Fibroblast of lung (primary cell): ENCODE results near the gene DNAJA1. TPM values are rescaled to one million over a fixed set of nuclear protein-coding genes. Genes with fewer than 3 reads are reported as not detected.

Experiments
- DNase-seq, 2 donors: peaks; one replicate each; pipeline versions ENCODE4 v3.0.0 to v3.0.0-alpha.2; 2010; ENCODE audit warnings: low read depth in 2 of 2
- H2AFZ ChIP-seq: 2 replicates; pipeline ENCODE4 v1.5.1; 2012; ENCODE audit warnings: low read length, control low read depth, inconsistent platforms
- H3K27ac ChIP-seq: 2 replicates; pipeline ENCODE4 v1.5.1; 2011; ENCODE audit warnings: low read length, control low read depth; ENCODE audit not compliant: insufficient read depth
- H3K27me3 ChIP-seq: 2 replicates; pipeline ENCODE4 v1.5.1; 2011; ENCODE audit warnings: mild to moderate bottlenecking, low read length; ENCODE audit not compliant: control insufficient read depth, insufficient read depth
- H3K36me3 ChIP-seq: 2 replicates; pipeline ENCODE4 v1.5.1; 2011; ENCODE audit warnings: low read length; ENCODE audit not compliant: control insufficient read depth, insufficient read depth
- H3K4me1 ChIP-seq: 2 replicates; pipeline ENCODE4 v1.5.1; 2011; ENCODE audit warnings: low read length; ENCODE audit not compliant: control insufficient read depth, insufficient read depth; ENCODE audit errors: extremely low read depth
- H3K4me2 ChIP-seq: 2 replicates; pipeline ENCODE4 v1.5.1; 2011; ENCODE audit warnings: low read length, control low read depth; ENCODE audit not compliant: insufficient read depth; ENCODE audit errors: extremely low read depth
- H3K4me3 ChIP-seq, 4 experiments: fragments of 200-600 bp in 1 of 4; sonication (generic) in 1 of 4; replicated peaks in 1 of 4; 2 replicates each; pipeline ENCODE4 v1.5.1; 2011 to 2016; ENCODE audit warnings: low read length in 4 of 4, low read depth in 3 of 4, mild to moderate bottlenecking in 3 of 4, control low read depth in 2 of 4, inconsistent platforms in 1 of 4, mixed read lengths in 1 of 4; ENCODE audit not compliant: insufficient read depth in 1 of 4; ENCODE audit errors: control extremely low read depth in 1 of 4
- H3K79me2 ChIP-seq: 2 replicates; pipeline ENCODE4 v1.5.1; 2012; ENCODE audit warnings: mild to moderate bottlenecking, low read length, inconsistent platforms; ENCODE audit not compliant: control insufficient read depth, insufficient read depth
- H3K9ac ChIP-seq: 2 replicates; pipeline ENCODE4 v1.5.1; 2011; ENCODE audit warnings: mild to moderate bottlenecking, low read length, control low read depth; ENCODE audit not compliant: insufficient read depth
- H3K9me3 ChIP-seq: 2 replicates; pipeline ENCODE4 v1.5.1; 2012; ENCODE audit warnings: low read depth, low read length; ENCODE audit not compliant: control insufficient read depth, insufficient read depth
- H4K20me1 ChIP-seq: 2 replicates; pipeline ENCODE4 v1.5.1; 2011; ENCODE audit warnings: low read length; ENCODE audit not compliant: control insufficient read depth, insufficient read depth; ENCODE audit errors: extremely low read depth
- CTCF ChIP-seq, 2 donors: IDR thresholded peaks in 1 of 2; conservative IDR thresholded peaks in 1 of 2; 1 replicate in 1 of 2; 2 replicates in 1 of 2; pipeline ENCODE4 v1.5.1; 2011 to 2012; ENCODE audit warnings: low read length in 2 of 2, control low read depth in 1 of 2, inconsistent platforms in 1 of 2, low read depth in 1 of 2, mild to moderate bottlenecking in 1 of 2
- EZH2 ChIP-seq: IDR thresholded peaks from 2 replicates; pipeline ENCODE4 v1.5.1; 2012; ENCODE audit warnings: low read length, control low read depth, mild to moderate bottlenecking; ENCODE audit errors: missing control alignments
- polyA plus RNA-seq, 2 donors: library from polyadenylated mRNA; depleted of rRNA in 1 of 2; stranded (reverse) in 1 of 2; unstranded in 1 of 2; fragments of >200 nt; gene quantifications; 2 replicates each; pipeline ENCODE4 v1.2.1, GENCODE V29; 2011 to 2012; ENCODE audit warnings: missing spikeins in 1 of 2
- total RNA-seq: library from RNA; depleted of rRNA; stranded (reverse); fragments of >200 nt; gene quantifications from 2 replicates; pipeline ENCODE4 v1.2.1, GENCODE V29; 2014

DNAJA1 gene
- total and polyA plus RNA-seq, 2 donors (not counting 1 experiment from before 2014, with no cell fraction given) = 116 to 163 TPM

GRCh38 chr9:33080534-33080933 is 55.5 kb downstream of the DNAJA1 start:
- peaks cover 9% of the 10 kb centered on the region for H3K79me2 ChIP-seq
- DNase-seq = no peak
- no peak overlapping the region for H3K27ac ChIP-seq
- H3K9me3 ChIP-seq = no peaks in the 10 kb centered on the region
- H3K27me3 ChIP-seq = no peaks in the 10 kb centered on the region
- no peaks in the 10 kb centered on the region for H3K4me1 ChIP-seq
- no peaks in the 10 kb centered on the region for H4K20me1 ChIP-seq
- peak overlapping the region in 2 of 4 experiments; percentile 50 to 54 for H3K4me3 ChIP-seq
- no peak for TF ChIP-seq CTCF (conservative IDR thresholded peaks at IDR 0.05 in 1 of 2, IDR thresholded peaks at IDR 0.05 in 1 of 2; ENCODE audit: low read depth in 1 of 2, low read length in 2 of 2)
- no peak for TF ChIP-seq EZH2
- no peak overlapping the region for H3K9ac ChIP-seq
- no peaks in the 10 kb centered on the region for H3K36me3 ChIP-seq
- peak overlapping the region; percentile 46 for H2AFZ ChIP-seq
- peak overlapping the region; percentile 51 for H3K4me2 ChIP-seq

DNA sequence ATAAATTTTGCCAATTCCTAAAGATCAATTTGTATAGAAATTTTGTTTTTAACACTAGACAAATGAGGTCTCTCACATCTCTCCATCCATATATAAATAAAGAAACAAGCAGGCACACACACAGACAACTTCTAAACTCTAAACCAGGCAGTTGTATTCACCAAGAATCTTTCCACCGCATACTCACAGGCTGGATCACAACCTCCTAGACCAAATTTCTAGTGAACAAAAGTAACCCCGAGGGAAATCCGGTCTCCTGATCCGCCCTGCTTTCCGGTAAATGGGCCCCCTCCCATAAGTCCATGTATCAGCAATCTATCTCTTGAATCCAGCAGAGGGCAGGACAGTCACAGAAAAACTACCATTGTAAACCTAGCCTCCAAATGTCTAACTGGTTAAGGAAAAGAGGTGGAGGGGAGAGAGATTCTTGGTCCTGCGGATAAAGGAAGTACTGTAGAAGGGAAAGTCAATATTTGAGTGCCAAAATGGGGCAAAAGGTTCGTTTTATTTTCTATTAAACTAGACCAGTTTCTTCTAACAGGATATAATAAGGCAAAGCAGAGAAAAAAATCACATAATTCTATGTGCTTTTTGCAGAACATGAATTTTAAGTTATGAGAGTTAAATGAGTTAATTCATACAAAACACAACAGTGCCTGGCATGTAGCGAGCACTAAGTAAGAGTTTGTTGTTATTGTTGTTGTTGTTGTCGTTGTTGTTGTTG is 56.2 kb downstream of the DNAJA1 start:
- H3K9ac ChIP-seq = no peak overlapping the region
- H3K27ac ChIP-seq = no peak overlapping the region
- no peaks in the 10 kb centered on the region for H3K27me3 ChIP-seq
- peaks cover 2% of the 10 kb centered on the region for H3K79me2 ChIP-seq
- H3K4me2 ChIP-seq = peak overlapping the region; percentile 66
- H2AFZ ChIP-seq = peak overlapping the region; percentile 65
- no peaks in the 10 kb centered on the region for H3K9me3 ChIP-seq
- H3K4me3 ChIP-seq = peak overlapping the region in 3 of 4 experiments; percentile 27 to 54 (median 50)
- no peaks in the 10 kb centered on the region for H4K20me1 ChIP-seq
- H3K4me1 ChIP-seq = no peaks in the 10 kb centered on the region
- DNase-seq = peak; percentile 86 to 93
- TF ChIP-seq CTCF (conservative IDR thresholded peaks at IDR 0.05 in 1 of 2, IDR thresholded peaks at IDR 0.05 in 1 of 2; ENCODE audit: low read depth in 1 of 2, low read length in 2 of 2) = peak; percentile 73 to 82
- TF ChIP-seq EZH2 = no peak
- no peaks in the 10 kb centered on the region for H3K36me3 ChIP-seq

DNA sequence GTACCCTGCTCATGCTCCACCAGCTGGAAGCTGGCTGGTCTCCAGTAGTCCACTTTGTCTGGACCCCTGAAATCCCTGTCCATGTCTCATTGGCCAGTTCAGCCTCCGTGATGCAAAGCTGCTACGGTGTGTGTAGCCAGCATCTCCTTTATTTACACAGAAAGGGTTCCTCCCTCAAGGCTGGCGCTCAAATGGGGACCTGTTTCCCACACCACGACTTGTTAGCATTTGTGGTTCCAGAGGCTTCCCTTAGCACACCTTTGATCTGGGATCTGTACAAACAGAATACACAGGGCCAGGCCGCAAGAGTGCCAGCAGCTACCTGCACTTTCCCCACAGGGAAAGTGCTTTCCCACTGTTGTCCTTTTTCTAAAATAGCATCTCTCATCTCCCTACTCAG is 57.1 kb downstream of the DNAJA1 start:
- H3K9me3 ChIP-seq = no peaks in the 10 kb centered on the region
- H3K4me1 ChIP-seq = no peaks in the 10 kb centered on the region
- no peaks in the 10 kb centered on the region for H3K79me2 ChIP-seq
- H2AFZ ChIP-seq = no peak overlapping the region
- DNase-seq = no peak
- H3K4me2 ChIP-seq = no peak overlapping the region
- no peaks in the 10 kb centered on the region for H3K27me3 ChIP-seq
- H3K36me3 ChIP-seq = no peaks in the 10 kb centered on the region
- H4K20me1 ChIP-seq = no peaks in the 10 kb centered on the region
- H3K27ac ChIP-seq = no peak overlapping the region
- no peak overlapping the region for H3K9ac ChIP-seq
- no peak for TF ChIP-seq CTCF (conservative IDR thresholded peaks at IDR 0.05 in 1 of 2, IDR thresholded peaks at IDR 0.05 in 1 of 2; ENCODE audit: low read depth in 1 of 2, low read length in 2 of 2)
- no peak for TF ChIP-seq EZH2
- H3K4me3 ChIP-seq = no peak overlapping the region
